Skeletal muscle satellite cell (primary cell): ENCODE data around the gene MDC1.

Source experiments
- H3K27me3 ChIP-seq: 2 replicates; pipeline ENCODE4 v1.7.0; 2013; ENCODE audit warnings: low read length; ENCODE audit not compliant: control insufficient read depth, insufficient read depth
- H3K36me3 ChIP-seq: 2 replicates; pipeline ENCODE4 v1.7.0; 2013; ENCODE audit warnings: mild to moderate bottlenecking, control low read depth, low read length; ENCODE audit not compliant: insufficient read depth
- H3K4me1 ChIP-seq: 2 replicates; pipeline ENCODE4 v1.7.0; 2013; ENCODE audit warnings: low read length; ENCODE audit not compliant: control insufficient read depth, insufficient read depth
- H3K4me2 ChIP-seq: 2 replicates; pipeline ENCODE4 v1.7.0; 2013; ENCODE audit warnings: mild to moderate bottlenecking, low read length
- H3K4me3 ChIP-seq: 2 replicates; pipeline ENCODE4 v1.7.0; 2013; ENCODE audit warnings: low read length
- H3K9ac ChIP-seq: 2 replicates; pipeline ENCODE4 v1.7.0; 2013; ENCODE audit warnings: mild to moderate bottlenecking, low read depth, low read length, moderate library complexity
- H3K9me3 ChIP-seq: replicated peaks from 2 replicates; pipeline ENCODE4 v1.7.0; 2013; ENCODE audit warnings: mild to moderate bottlenecking, control low read depth, low read length

MDC1 gene

DNA sequence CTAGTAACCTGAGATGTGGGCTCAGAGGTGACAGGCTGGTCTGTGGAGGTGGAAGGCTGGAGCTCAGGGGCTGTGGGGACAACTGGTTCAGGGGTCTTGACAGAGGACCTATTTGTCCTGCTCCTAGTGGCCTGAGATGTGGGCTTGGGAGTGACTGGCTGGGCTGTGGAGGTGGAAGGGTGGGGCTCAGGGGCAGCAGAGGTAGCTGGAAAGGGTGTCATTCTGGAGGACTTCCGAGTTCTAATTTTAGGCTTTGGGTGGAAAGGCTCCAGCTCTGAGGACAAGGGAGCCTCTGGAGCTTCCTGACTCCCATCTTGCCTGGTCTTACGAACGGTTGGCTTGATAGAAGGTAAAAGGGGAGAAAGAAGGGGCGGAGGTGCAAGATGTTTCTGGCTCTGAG is 11.5 kb downstream of the MDC1 start:
- Histone ChIP-seq H3K4me3 (no peak overlapping the region), H3K36me3 (peaks cover 45% of the 10 kb centered on the region), H3K9me3 (no peaks in the 10 kb centered on the region)

GRCh38 chr6:30703821-30704220 is 13.3 kb downstream of the MDC1 start:
- H3K4me1 ChIP-seq, result no peaks in the 10 kb centered on the region
- peaks cover 54% of the 10 kb centered on the region for H3K36me3 ChIP-seq
- no peak overlapping the region for H3K4me2 ChIP-seq
- H3K9ac ChIP-seq, result no peak overlapping the region
- no peaks in the 10 kb centered on the region for H3K27me3 ChIP-seq
- H3K9me3 ChIP-seq, result no peaks in the 10 kb centered on the region
- H3K4me3 ChIP-seq, result no peak overlapping the region

More for the DNA sequence above, 11.5 kb downstream of the MDC1 start:
- no peaks in the 10 kb centered on the region for H3K27me3 ChIP-seq
- no peak overlapping the region for H3K9ac ChIP-seq
- H3K4me2 ChIP-seq, result no peak overlapping the region
- no peaks in the 10 kb centered on the region for H3K4me1 ChIP-seq

DNA sequence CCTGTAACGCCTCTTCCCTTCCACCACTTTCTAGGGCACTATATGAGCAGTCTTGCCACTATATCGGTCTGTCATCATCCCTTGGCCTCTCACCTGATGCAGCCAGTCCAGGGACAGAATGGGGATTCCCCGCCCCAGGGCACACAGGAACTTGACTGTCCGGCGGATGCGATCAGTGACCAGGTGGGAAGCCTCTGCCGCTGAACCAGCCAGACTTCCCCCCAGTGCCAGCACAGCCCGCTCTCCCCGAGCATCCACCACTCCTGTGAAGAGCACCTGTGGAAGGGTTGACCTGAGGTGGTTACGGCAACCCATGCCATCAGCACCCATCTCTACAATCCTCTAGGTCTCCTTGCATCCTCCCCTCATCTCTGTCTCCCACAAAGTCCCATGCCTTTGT is 14.1 kb downstream of the MDC1 start:
- Histone ChIP-seq H3K4me3 (no peak overlapping the region), H3K9me3 (no peaks in the 10 kb centered on the region), H3K27me3 (no peaks in the 10 kb centered on the region), H3K9ac (no peak overlapping the region), H3K36me3 (peaks cover 49% of the 10 kb centered on the region), H3K4me1 (no peaks in the 10 kb centered on the region), H3K4me2 (no peak overlapping the region)

GRCh38 chr6:30700340-30700739 is 16.7 kb downstream of the MDC1 start:
- H3K4me3 ChIP-seq, result no peak overlapping the region
- H3K9me3 ChIP-seq, result no peaks in the 10 kb centered on the region
- H3K4me1 ChIP-seq, result peaks cover 5% of the 10 kb centered on the region
- no peaks in the 10 kb centered on the region for H3K27me3 ChIP-seq
- H3K9ac ChIP-seq, result no peak overlapping the region
- H3K36me3 ChIP-seq, result peaks cover 36% of the 10 kb centered on the region
- no peak overlapping the region for H3K4me2 ChIP-seq

GRCh38 chr6:30696432-30696831 is 20.6 kb downstream of the MDC1 start:
- no peaks in the 10 kb centered on the region for H3K9me3 ChIP-seq
- H3K27me3 ChIP-seq, result no peaks in the 10 kb centered on the region
- H3K4me2 ChIP-seq, result no peak overlapping the region
- peaks cover 12% of the 10 kb centered on the region for H3K36me3 ChIP-seq
- H3K9ac ChIP-seq, result no peak overlapping the region
- H3K4me3 ChIP-seq, result no peak overlapping the region
- peaks cover 15% of the 10 kb centered on the region for H3K4me1 ChIP-seq

- H3K36me3 ChIP-seq, result no peaks in the 10 kb centered on the region
- no peaks in the 10 kb centered on the region for H3K9me3 ChIP-seq
- peak overlapping the region; percentile 99 for H3K4me2 ChIP-seq
- peak overlapping the region; percentile 80 for H3K9ac ChIP-seq
- peaks cover 47% of the 10 kb centered on the region for H3K4me1 ChIP-seq
- H3K4me3 ChIP-seq, result peak overlapping the region; percentile 95
- no peaks in the 10 kb centered on the region for H3K27me3 ChIP-seq
These were observed 25.8 kb downstream of the MDC1 start for GRCh38 chr6:30691208-30691847.

- Histone ChIP-seq H3K9ac (peak within 1 kb of the TSS; percentile 80), H3K9me3 (no peaks in the 10 kb centered on the region), H3K4me2 (peak within 1 kb of the TSS; percentile 99), H3K4me3 (peak within 1 kb of the TSS; percentile 95), H3K36me3 (peaks cover 3% of the 10 kb centered on the region), H3K4me1 (peaks cover 45% of the 10 kb centered on the region), H3K27me3 (no peaks in the 10 kb centered on the region)
These were observed 26.5 kb downstream of the MDC1 start, which contains the start of gene NRM for GRCh38 chr6:30690403-30691207. NRM (minus strand) TSS chr6:30690984; CDS start chr6:30690974, 10 bp downstream.

GRCh38 chr6:30689985-30690384 is 27.1 kb downstream of the MDC1 start:
- Histone ChIP-seq H3K9me3 (no peaks in the 10 kb centered on the region), H3K4me1 (peaks cover 43% of the 10 kb centered on the region), H3K4me2 (peak overlapping the region; percentile 99), H3K4me3 (peak overlapping the region; percentile 95), H3K9ac (peak overlapping the region; percentile 80), H3K36me3 (peaks cover 9% of the 10 kb centered on the region), H3K27me3 (no peaks in the 10 kb centered on the region)

GRCh38 chr6:30689022-30689865 is 27.8 kb downstream of the MDC1 start:
- peaks cover 13% of the 10 kb centered on the region for H3K36me3 ChIP-seq
- H3K9me3 ChIP-seq, result no peaks in the 10 kb centered on the region
- H3K4me2 ChIP-seq, result peak overlapping the region; percentile 99
- H3K4me1 ChIP-seq, result peaks cover 39% of the 10 kb centered on the region
- H3K4me3 ChIP-seq, result peak overlapping the region; percentile 95
- H3K27me3 ChIP-seq, result no peaks in the 10 kb centered on the region
- peak overlapping the region; percentile 80 for H3K9ac ChIP-seq

DNA sequence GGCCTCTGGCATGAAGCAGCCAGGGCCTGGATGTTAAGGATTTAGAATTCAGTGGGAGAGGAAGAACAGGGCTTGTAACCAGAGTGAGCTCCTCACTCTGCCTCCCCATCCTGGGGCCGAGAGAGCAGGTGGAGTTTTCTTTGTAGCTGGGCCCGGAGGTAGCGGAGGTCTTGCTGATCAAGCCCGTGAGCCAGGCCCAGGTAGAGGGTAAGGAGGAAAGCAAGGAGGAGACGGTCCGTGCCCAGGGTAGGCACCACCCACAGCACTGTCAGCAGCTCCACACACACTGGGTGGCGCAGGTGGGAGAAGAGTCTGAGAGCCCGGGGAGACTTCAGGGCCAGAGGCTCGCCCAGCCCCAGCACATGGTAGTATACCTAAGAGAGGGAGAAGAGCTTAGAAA is 28.5 kb downstream of the MDC1 start:
- Histone ChIP-seq H3K27me3 (no peaks in the 10 kb centered on the region), H3K4me2 (peak overlapping the region; percentile 99), H3K9me3 (no peaks in the 10 kb centered on the region), H3K4me3 (peak overlapping the region; percentile 95), H3K9ac (peak overlapping the region; percentile 96), H3K36me3 (peaks cover 19% of the 10 kb centered on the region), H3K4me1 (peaks cover 39% of the 10 kb centered on the region)
